ENCODE data around the gene PPP2R2C.

Gene PPP2R2C

GRCh38 chr4:6495296-6495590 lies 22.8 kb upstream of the PPP2R2C start:
- ChIA-PET POLR2A (no interaction called here), CTCF (no interaction called here)
- TF ChIP-seq, protein P1, sequence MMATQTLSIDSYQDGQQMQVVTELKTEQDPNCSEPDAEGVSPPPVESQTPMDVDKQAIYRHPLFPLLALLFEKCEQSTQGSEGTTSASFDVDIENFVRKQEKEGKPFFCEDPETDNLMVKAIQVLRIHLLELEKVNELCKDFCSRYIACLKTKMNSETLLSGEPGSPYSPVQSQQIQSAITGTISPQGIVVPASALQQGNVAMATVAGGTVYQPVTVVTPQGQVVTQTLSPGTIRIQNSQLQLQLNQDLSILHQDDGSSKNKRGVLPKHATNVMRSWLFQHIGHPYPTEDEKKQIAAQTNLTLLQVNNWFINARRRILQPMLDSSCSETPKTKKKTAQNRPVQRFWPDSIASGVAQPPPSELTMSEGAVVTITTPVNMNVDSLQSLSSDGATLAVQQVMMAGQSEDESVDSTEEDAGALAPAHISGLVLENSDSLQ (IDR thresholded peaks at IDR 0.05), result no peak
- no peak for TF ChIP-seq NFRKB (IDR thresholded peaks at IDR 0.05)
- TF ChIP-seq FOXA1 (IDR thresholded peaks at IDR 0.05), result no peak
- no peak for TF ChIP-seq FOXK2 (IDR thresholded peaks at IDR 0.05)
- TF ChIP-seq HDGF (IDR thresholded peaks at IDR 0.05; ENCODE audit: borderline replicate concordance), result no peak
- TF ChIP-seq CTBP1 (IDR thresholded peaks at IDR 0.05; ENCODE audit: borderline replicate concordance), result no peak
- TF ChIP-seq SP1 (IDR thresholded peaks at IDR 0.05), result no peak
- TF ChIP-seq SUZ12 (IDR thresholded peaks at IDR 0.05), result no peak
- TF ChIP-seq ARNT (IDR thresholded peaks at IDR 0.05), result no peak
- no peak for TF ChIP-seq ZNF384 (IDR thresholded peaks at IDR 0.05)
- TF ChIP-seq TARDBP (IDR thresholded peaks at IDR 0.05), result no peak
- no peak for TF ChIP-seq L3MBTL2 (conservative IDR thresholded peaks at IDR 0.05)
- TF ChIP-seq ELF4 (IDR thresholded peaks at IDR 0.05), result no peak
- TF ChIP-seq FOXM1 (IDR thresholded peaks at IDR 0.05; ENCODE audit: borderline replicate concordance), result no peak
- no peak for TF ChIP-seq BHLHE40 (IDR thresholded peaks at IDR 0.05; ENCODE audit: borderline replicate concordance)
- TF ChIP-seq LEF1 (IDR thresholded peaks at IDR 0.05; ENCODE audit: borderline replicate concordance), result no peak
- no peak for DNase-seq (ENCODE audit: extremely low spot score)

GRCh38 chr4:6494431-6495295 lies 22.2 kb upstream of the PPP2R2C start:
- ChIA-PET CTCF (no interaction called here), POLR2A (no interaction called here)
- TF ChIP-seq HDGF (IDR thresholded peaks at IDR 0.05; ENCODE audit: borderline replicate concordance) (no peak), SP1 (IDR thresholded peaks at IDR 0.05) (no peak), L3MBTL2 (conservative IDR thresholded peaks at IDR 0.05) (no peak), FOXA1 (IDR thresholded peaks at IDR 0.05) (no peak), NFRKB (IDR thresholded peaks at IDR 0.05) (no peak), TARDBP (IDR thresholded peaks at IDR 0.05) (no peak), ELF4 (IDR thresholded peaks at IDR 0.05) (no peak)
- TF ChIP-seq, protein P1 (IDR thresholded peaks at IDR 0.05), result no peak
- DNase-seq (ENCODE audit: extremely low spot score), result no peak

- no peak for TF ChIP-seq ELF4 (IDR thresholded peaks at IDR 0.05)
- no peak for TF ChIP-seq FOXM1 (IDR thresholded peaks at IDR 0.05; ENCODE audit: borderline replicate concordance)
- TF ChIP-seq SP1 (IDR thresholded peaks at IDR 0.05), result no peak
- TF ChIP-seq, protein P1 (IDR thresholded peaks at IDR 0.05), result peak; percentile 49
- TF ChIP-seq BHLHE40 (IDR thresholded peaks at IDR 0.05; ENCODE audit: borderline replicate concordance), result no peak
- CTCF ChIA-PET, result no interaction called here
- no peak for DNase-seq (ENCODE audit: extremely low spot score)
- POLR2A ChIA-PET, result no interaction called here
These were observed 21.4 kb upstream of the PPP2R2C start for GRCh38 chr4:6493658-6494304.

- ChIA-PET POLR2A (no interaction called here), CTCF (interaction anchor here (1.0 kb wide), 1 partner anchor 19 kb away, joined by 3 read pairs; no protein-coding TSS in a partner anchor)
- DNase-seq (ENCODE audit: extremely low spot score), result no peak
- no peak for TF ChIP-seq FOXK2 (IDR thresholded peaks at IDR 0.05)
- no peak for TF ChIP-seq ZNF384 (IDR thresholded peaks at IDR 0.05)
- TF ChIP-seq LEF1 (IDR thresholded peaks at IDR 0.05; ENCODE audit: borderline replicate concordance), result no peak
These were observed 20.6 kb upstream of the PPP2R2C start for GRCh38 chr4:6492861-6493657.

GRCh38 chr4:6492027-6492590 lies 19.7 kb upstream of the PPP2R2C start:
- CTCF ChIA-PET, result interaction anchor here (1.0 kb wide), 1 partner anchor 18 kb away, joined by 3 read pairs; no protein-coding TSS in a partner anchor
- no peak for TF ChIP-seq ARNT (IDR thresholded peaks at IDR 0.05)
- TF ChIP-seq CTBP1 (IDR thresholded peaks at IDR 0.05; ENCODE audit: borderline replicate concordance), result no peak
- TF ChIP-seq L3MBTL2 (conservative IDR thresholded peaks at IDR 0.05), result no peak
- TF ChIP-seq NFRKB (IDR thresholded peaks at IDR 0.05), result no peak
- no peak for TF ChIP-seq ELF4 (IDR thresholded peaks at IDR 0.05)
- TF ChIP-seq FOXM1 (IDR thresholded peaks at IDR 0.05; ENCODE audit: borderline replicate concordance), result no peak
- no peak for TF ChIP-seq FOXA1 (IDR thresholded peaks at IDR 0.05)
- no peak for TF ChIP-seq FOXK2 (IDR thresholded peaks at IDR 0.05)
- TF ChIP-seq HDGF (IDR thresholded peaks at IDR 0.05; ENCODE audit: borderline replicate concordance), result no peak
- TF ChIP-seq, protein P1 (IDR thresholded peaks at IDR 0.05), result no peak
- TF ChIP-seq SP1 (IDR thresholded peaks at IDR 0.05), result no peak
- no peak for TF ChIP-seq BHLHE40 (IDR thresholded peaks at IDR 0.05; ENCODE audit: borderline replicate concordance)
- TF ChIP-seq ZNF384 (IDR thresholded peaks at IDR 0.05), result no peak
- no peak for TF ChIP-seq LEF1 (IDR thresholded peaks at IDR 0.05; ENCODE audit: borderline replicate concordance)

More at GRCh38 chr4:6492027-6492590, 19.7 kb upstream of the PPP2R2C start:
- no peak for DNase-seq (ENCODE audit: extremely low spot score)
- POLR2A ChIA-PET, result no interaction called here

Measured in HEK293T (cell line).